Chondrocyte (in vitro differentiated cells): ENCODE results near the gene ASB13. TPM values are rescaled to one million over a fixed set of nuclear protein-coding genes. Genes with fewer than 3 reads are reported as not detected.
A peak's percentile ranks its signal among the peaks of the same experiment; 100 is the strongest.
"Not testable (repeated sequence)": the region's sequence is repeated elsewhere in the genome, so short reads cannot be mapped to it uniquely, and the experiment has no call there.

ENCODE experiments used
- DNase-seq: peaks from one replicate; pipeline ENCODE4 v3.0.0; 2021; ENCODE audit warnings: mixed read lengths, low spot score
- H3K27ac Mint-ChIP-seq: one replicate; pipeline ENCODE4 v1.8.0; 2021; ENCODE audit warnings: mild to moderate bottlenecking, moderate library complexity, mixed read lengths; ENCODE audit not compliant: unreplicated experiment
- H3K27me3 Mint-ChIP-seq: 2 replicates; pipeline ENCODE4 v1.8.0; 2021; ENCODE audit warnings: low read depth, mixed read lengths
- H3K36me3 Mint-ChIP-seq: 2 replicates; pipeline ENCODE4 v1.8.0; 2021; ENCODE audit warnings: low read depth, mixed read lengths
- H3K4me1 Mint-ChIP-seq: 2 replicates; pipeline ENCODE4 v1.8.0; 2021; ENCODE audit warnings: low read depth, mild to moderate bottlenecking, mixed read lengths
- H3K4me3 Mint-ChIP-seq: one replicate; pipeline ENCODE4 v1.8.0; 2021; ENCODE audit warnings: mild to moderate bottlenecking, moderate library complexity, mixed read lengths; ENCODE audit not compliant: unreplicated experiment
- H3K9me3 Mint-ChIP-seq: 2 replicates; pipeline ENCODE4 v1.8.0; 2021; ENCODE audit warnings: low read depth, mixed read lengths
- CTCF ChIP-seq: fragments of 200-600 bp; sonication (generic); IDR thresholded peaks from 2 replicates; pipeline ENCODE4 v1.5.0; 2021; ENCODE audit warnings: antibody characterized with exemption, mild to moderate bottlenecking, moderate library complexity
- total RNA-seq: library from RNA; stranded (reverse); gene quantifications from 3 replicates; pipeline ENCODE4 v1.2.1, GENCODE V29; 2021

The ASB13 gene
- total RNA-seq, 1 donor from 2014 or later: 14.0 TPM

GRCh38 chr10:5622186-5622960 is 44.0 kb downstream of the ASB13 start:
- Mint-ChIP-seq H3K27me3 (no peaks in the 10 kb centered on the region), H3K9me3 (no peaks in the 10 kb centered on the region), H3K4me1 (peaks cover 40% of the 10 kb centered on the region), H3K4me3 (no peak overlapping the region), H3K36me3 (no peaks in the 10 kb centered on the region), H3K27ac (no peak overlapping the region)
- no peak for TF ChIP-seq CTCF
- peak; percentile 32 for DNase-seq

- H3K27ac Mint-ChIP-seq, H3K36me3 Mint-ChIP-seq, H3K4me3 Mint-ChIP-seq, H3K27me3 Mint-ChIP-seq, H3K9me3 Mint-ChIP-seq: not testable (repeated sequence)
- peaks cover 38% of the 10 kb centered on the region for H3K4me1 Mint-ChIP-seq
- DNase-seq: peak; percentile 40
Measured at GRCh38 chr10:5621371-5621770, 45.0 kb downstream of the ASB13 start.

- no peaks in the 10 kb centered on the region for H3K36me3 Mint-ChIP-seq
- H3K4me1 Mint-ChIP-seq: peaks cover 38% of the 10 kb centered on the region
- H3K27me3 Mint-ChIP-seq: no peaks in the 10 kb centered on the region
- H3K9me3 Mint-ChIP-seq: no peaks in the 10 kb centered on the region
- H3K4me3 Mint-ChIP-seq: no peak overlapping the region
- H3K27ac Mint-ChIP-seq: peak overlapping the region; percentile 25
- DNase-seq: peak; percentile 57
- no peak for TF ChIP-seq CTCF
Measured at GRCh38 chr10:5620966-5621365, 45.4 kb downstream of the ASB13 start.

GRCh38 chr10:5620223-5620721 is 46.1 kb downstream of the ASB13 start:
- Mint-ChIP-seq H3K36me3 (no peaks in the 10 kb centered on the region), H3K27ac (peak overlapping the region; percentile 86), H3K4me1 (peaks cover 38% of the 10 kb centered on the region), H3K27me3 (no peaks in the 10 kb centered on the region), H3K9me3 (no peaks in the 10 kb centered on the region), H3K4me3 (no peak overlapping the region)
- peak; percentile 66 for DNase-seq
- TF ChIP-seq CTCF: no peak

- Mint-ChIP-seq H3K27ac (peak overlapping the region; percentile 86), H3K4me1 (peaks cover 45% of the 10 kb centered on the region), H3K27me3 (no peaks in the 10 kb centered on the region), H3K36me3 (no peaks in the 10 kb centered on the region), H3K9me3 (no peaks in the 10 kb centered on the region), H3K4me3 (peak overlapping the region; percentile 33)
- DNase-seq: peak; percentile 74
- TF ChIP-seq CTCF: no peak
Measured at GRCh38 chr10:5619362-5620211, 46.8 kb downstream of the ASB13 start.
